Hematopoietic multipotent progenitor cell (in vitro differentiated cells): ENCODE data around the gene BEX5. TPM values are rescaled to one million over a fixed set of nuclear protein-coding genes. Genes with fewer than 3 reads are reported as not detected.
"Not testable (repeated sequence)": the region's sequence is repeated elsewhere in the genome, so short reads cannot be mapped to it uniquely, and the experiment has no call there.

Experiments
- DNase-seq, 3 donors: peaks; one replicate each; pipeline ENCODE4 v3.0.0-alpha.2; 2011 to 2015; ENCODE audit warnings: low read depth in 2 of 3, low spot score in 2 of 3
- total RNA-seq: library from RNA; depleted of rRNA; stranded (reverse); fragments of >200 nt; gene quantifications from one replicate; pipeline ENCODE4 v1.2.3, GENCODE V29; 2012

The BEX5 gene
- total RNA-seq: 1.3 TPM

GRCh38 chrX:102155806-102156179 lies at the start of gene BEX5:
Gene BEX5, minus strand, starts transcription at chrX:102155977. Its CDS starts 1,712 bp downstream, at chrX:102154265.
- peak; percentile 30 to 86 (median 70) for DNase-seq

- DNase-seq: no peak
These were observed 30.4 kb upstream of the BEX5 start for GRCh38 chrX:102185967-102186720.

GRCh38 chrX:102154900-102155805 lies 624 bp downstream of the BEX5 start:
- DNase-seq: peak; percentile 11 to 48 (median 14)

- peak; percentile 0 to 4 (median 2) for DNase-seq
These were observed 1.4 kb downstream of the BEX5 start for GRCh38 chrX:102154218-102154860.

DNA sequence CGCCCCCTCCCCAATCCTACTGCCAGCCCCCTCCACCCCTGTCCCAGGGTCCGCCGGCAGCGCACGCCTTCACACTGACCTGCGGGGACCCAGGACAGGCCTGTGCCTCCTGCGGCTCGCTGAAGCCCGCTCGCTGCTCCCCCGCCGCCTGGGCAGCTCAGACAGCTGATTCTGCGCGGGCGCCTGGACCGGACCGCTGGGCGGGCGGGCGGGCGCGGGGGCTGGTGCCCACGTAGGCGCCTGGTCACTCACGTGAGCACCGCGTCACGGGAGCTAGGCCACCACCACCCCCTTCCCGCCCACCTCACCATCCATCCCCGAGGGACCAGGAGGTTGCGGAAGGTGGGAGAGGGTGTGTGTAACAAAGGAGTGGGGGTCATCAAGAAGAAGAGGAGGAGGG lies 13.5 kb downstream of the BEX5 start, which contains the start of gene TCEAL6:
TSS of gene TCEAL6 (minus strand) at position 208 of the 400 bp plus-strand sequence.
- not testable (repeated sequence) for DNase-seq

- not testable (repeated sequence) for DNase-seq
These were observed 14.1 kb downstream of the BEX5 start for GRCh38 chrX:102141631-102142030.

GRCh38 chrX:102140876-102141275 lies 14.9 kb downstream of the BEX5 start:
- not testable (repeated sequence) for DNase-seq

- peak in 1 of 3 donors; percentile 42 for DNase-seq
These were observed 17.7 kb downstream of the BEX5 start for GRCh38 chrX:102138064-102138463.

- peak in 1 of 3 donors; percentile 31 for DNase-seq
These were observed 26.3 kb downstream of the BEX5 start for GRCh38 chrX:102129473-102129872.

DNA sequence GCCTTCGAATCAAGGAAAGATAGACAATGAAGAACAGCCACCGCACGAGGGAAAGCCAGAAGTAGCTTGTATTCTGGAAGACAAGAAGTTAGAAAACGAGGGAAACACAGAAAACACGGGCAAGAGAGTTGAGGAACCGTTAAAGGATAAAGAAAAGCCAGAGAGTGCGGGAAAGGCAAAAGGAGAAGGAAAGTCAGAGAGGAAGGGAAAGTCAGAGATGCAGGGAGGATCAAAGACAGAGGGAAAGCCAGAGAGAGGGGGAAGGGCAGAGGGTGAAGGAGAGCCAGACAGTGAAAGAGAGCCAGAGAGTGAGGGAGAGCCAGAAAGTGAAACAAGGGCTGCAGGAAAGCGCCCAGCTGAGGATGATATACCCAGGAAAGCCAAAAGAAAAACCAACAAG lies 28.9 kb downstream of the BEX5 start:
- DNase-seq: no peak

DNA sequence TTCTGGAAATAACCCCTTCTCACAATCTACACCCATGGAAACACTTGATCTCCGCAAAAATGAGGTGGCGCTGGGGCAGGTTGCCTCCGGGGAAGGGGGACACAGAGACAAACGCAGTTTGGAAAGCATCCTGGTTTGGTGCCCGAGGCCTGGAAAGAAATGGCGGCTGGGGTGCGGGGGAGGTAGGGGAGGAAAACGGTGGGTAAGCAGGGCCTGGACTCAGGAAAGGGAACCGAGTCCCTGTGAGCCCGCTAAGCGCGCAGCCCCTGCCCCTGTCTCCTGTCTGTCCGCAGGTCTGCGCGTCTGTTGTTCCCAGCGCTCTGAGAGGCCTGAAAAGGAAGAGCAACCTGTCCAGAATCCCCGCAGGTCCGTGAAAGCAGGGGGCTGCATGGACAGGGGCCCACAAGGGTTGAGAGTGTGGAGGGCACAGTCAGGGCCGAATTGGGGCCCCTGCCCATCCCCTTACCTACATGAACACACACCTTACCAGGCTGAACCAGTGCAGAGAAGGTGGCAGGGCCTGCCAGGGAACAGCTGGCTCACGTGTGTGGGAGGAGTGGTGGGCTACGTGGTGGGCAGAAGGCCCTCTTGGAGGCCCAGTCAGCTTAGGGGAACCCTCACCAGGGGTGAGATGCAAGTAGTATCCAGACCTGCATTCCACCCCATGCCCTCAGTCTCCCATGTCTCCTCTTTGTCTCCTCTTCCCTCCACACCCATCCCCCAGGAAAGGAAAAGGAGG lies 29.5 kb downstream of the BEX5 start:
- not testable (repeated sequence) for DNase-seq

GRCh38 chrX:102125436-102125835 lies 30.3 kb downstream of the BEX5 start, which contains the start of gene TCEAL2:
Gene TCEAL2, plus strand, starts transcription at chrX:102125679. Its CDS starts 1,152 bp downstream, at chrX:102126831.
- DNase-seq: peak in 2 of 3 donors; percentile 22 to 34

DNA sequence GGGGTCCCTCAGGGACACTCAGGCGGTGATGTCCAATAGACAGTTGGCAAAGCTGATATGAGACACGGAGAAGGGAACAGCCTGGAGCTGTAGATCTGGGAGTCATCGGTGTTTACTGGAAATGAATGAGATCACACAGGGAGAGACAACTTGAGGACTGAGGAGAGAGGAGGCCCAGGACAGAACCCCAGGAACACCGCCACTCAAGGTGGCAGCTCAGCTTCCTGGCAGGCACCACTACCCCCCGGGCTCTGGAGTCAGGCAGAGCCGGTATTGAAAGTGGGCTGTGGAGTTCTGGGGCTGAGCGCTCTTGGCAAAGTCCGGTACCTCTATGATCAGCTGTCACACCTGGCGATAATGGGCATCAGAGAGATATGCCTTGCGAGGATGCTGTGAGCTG lies 30.8 kb downstream of the BEX5 start:
- DNase-seq: not testable (repeated sequence)

GRCh38 chrX:102115748-102116147 lies 40.0 kb downstream of the BEX5 start:
- DNase-seq: no peak

DNA sequence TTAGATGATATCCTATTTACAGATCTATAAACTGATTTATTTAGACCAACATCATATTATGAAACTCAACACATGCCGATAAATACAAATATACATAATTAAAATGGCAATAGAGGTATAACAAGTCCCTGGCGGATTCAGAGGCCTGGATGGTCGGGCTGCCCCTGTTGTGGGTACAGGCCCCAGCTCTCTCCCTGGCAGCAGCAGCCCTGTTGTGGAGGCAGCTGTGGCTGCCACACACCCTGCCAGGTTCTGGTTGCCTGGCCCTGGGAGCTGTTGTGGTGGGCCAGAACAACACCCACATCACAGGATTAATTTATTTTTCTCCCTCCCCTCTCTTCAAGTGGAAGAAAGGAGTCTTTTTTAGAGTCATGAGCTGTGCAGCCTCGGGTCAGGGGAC lies 42.4 kb downstream of the BEX5 start:
- DNase-seq: no peak

Other genes with a start within 250 kb of the BEX5 start
- 4.6 TPM for gene ZMAT1, start 223.9 kb downstream of the BEX5 start, total RNA-seq
- 0.27 TPM for gene TCEAL2, start 30.3 kb downstream of the BEX5 start, total RNA-seq
- gene TCEAL6, start 13.5 kb downstream of the BEX5 start, total RNA-seq: not detected
- not detected for gene TCP11X1, start 59.3 kb upstream of the BEX5 start, total RNA-seq
- not detected for gene NXF2, start 91.2 kb upstream of the BEX5 start, total RNA-seq